Heart right ventricle (tissue), 16 donors: Measurements from ENCODE around the gene PPM1H. TPM values are rescaled to one million over a fixed set of nuclear protein-coding genes. Genes with fewer than 3 reads are reported as not detected.

Experiments
- ATAC-seq, 8 donors: fragments of 200-7000 bp; cut with Tn5 transposase; one replicate each; pipeline ENCODE4 v1.9.1; 2020; ENCODE audit warnings: mild to moderate bottlenecking in 8 of 8, moderate library complexity in 8 of 8, moderate number of reproducible peaks in 1 of 8
- DNase-seq, 2 donors: peaks; one replicate each; pipeline ENCODE4 v3.0.0-alpha.2; 2020
- H3K27ac ChIP-seq, 10 donors: fragments of 200-600 bp; sonication (generic) in 2 of 10; one replicate each; pipeline versions ENCODE4 v1.5.0 to v1.8.0; 2020 to 2022; ENCODE audit warnings: mild to moderate bottlenecking in 3 of 10
- H3K27me3 ChIP-seq, 7 donors: fragments of 200-600 bp; one replicate each; pipeline ENCODE4 v1.8.0; 2021 to 2022; ENCODE audit warnings: mild to moderate bottlenecking in 2 of 7
- H3K36me3 ChIP-seq, 9 donors: fragments of 200-600 bp; sonication (generic) in 1 of 9; one replicate each; pipeline versions ENCODE4 v1.5.0 to v1.8.0; 2020 to 2022; ENCODE audit warnings: mild to moderate bottlenecking in 2 of 9
- H3K4me1 ChIP-seq, 9 donors: fragments of 200-600 bp; sonication (generic) in 1 of 9; one replicate each; pipeline versions ENCODE4 v1.5.0 to v1.8.0; 2020 to 2022; ENCODE audit warnings: mild to moderate bottlenecking in 4 of 9
- H3K4me3 ChIP-seq, 10 donors: fragments of 200-600 bp; sonication (generic) in 2 of 10; one replicate each; pipeline versions ENCODE4 v1.5.0 to v1.8.0; 2020 to 2022; ENCODE audit warnings: mild to moderate bottlenecking in 7 of 10, moderate library complexity in 2 of 10
- H3K9me3 ChIP-seq, 11 donors: fragments of 200-600 bp in 10 of 11; sonication (generic) in 2 of 11; one replicate each; pipeline versions ENCODE4 v1.5.0 to v1.8.0; 2013 to 2022; ENCODE audit warnings: mild to moderate bottlenecking in 2 of 11, control low read depth in 1 of 11, moderate library complexity in 1 of 11
- WGBS, 2 donors: extraction: QIAGEN DNeasy Blood & Tissue Kit; methylation state at CpG; one replicate each; pipeline ENCODE4 v1.1.7; 2013; ENCODE audit warnings: inconsistent platforms in 1 of 2; 5-methylcytosine and 5-hydroxymethylcytosine counted together
- intact Hi-C, 10 donors: fragments of 100-400 bp; cut with DNase I; formaldehyde crosslinking; loops; one replicate each; pipeline versions ENCODE4 v1.11.1 to v1.14.2; 2022
- polyA plus RNA-seq, 2 donors: library from polyadenylated mRNA; stranded (reverse); fragments of 200-250 nt; gene quantifications; one replicate each; pipeline ENCODE4 v1.2.3, GENCODE V29; 2013
- total RNA-seq, 10 donors: library from RNA; stranded (reverse); fragmentation: NEBNext Ultra II Directional in 3 of 10; extraction: Animal tissue kit (Norgen Biotek cat#: 25700) in 3 of 10; gene quantifications; one replicate each; pipeline versions ENCODE4 v1.2.1 to v1.2.4, GENCODE V29; 2021 to 2023
- TF ChIP-seq, protein P1 (sequence below), 9 donors: fragments of 200-600 bp; sonication (generic) in 2 of 9; IDR thresholded peaks; one replicate each; pipeline versions ENCODE4 v1.5.0 to v1.8.0; 2021 to 2022; ENCODE audit warnings: antibody characterized with exemption in 9 of 9, mild to moderate bottlenecking in 5 of 9, moderate library complexity in 1 of 9
- donor health status: Arrhythmogenic right ventricular cardiomyopathy.
- donor health status: ischemic (EF 13 %, LVEDD 7.1; RV severe dilation, severe dysfunction).
- donor health status: healthy with polysubstance abuse.
- donor health status: DM: no; HTN: yes; CAD: no.
- donor health status: DM: no; HTN: no; CAD: no.
- donor health status: ischemic (EF 25% LVEDD 6.9; RV normal size, moderate dysfunction).
- donor health status: ischemic (EF 25% LVEDD 5.7; RV mildly dilated, moderate dysfunction).
- donor health status: healthy.
- donor health status: DM: yes; HTN: yes; CAD: no.
- donor health status: Ischemic cardiomyopathy.
- donor health status: ischemic (EF 35%, LVEDD 5.7; RV mildly dilated, moderate dysfunction).
- donor health status: nonischemic (EF 11% LVEDD 7.7; RV severe dilation, severe dysfunction).
- donor health status: DM: yes; HTN: yes; CAD: no.
- donor health status: PGD.
- donor health status: ischemic (EF 29% LVEDD 5.4; RV normal size, mild dysfunction).
- donor health status: nonischemic (EF 23%, LVEDD 6.1; RV moderate dilation, normal function).

Gene PPM1H
- total and polyA plus RNA-seq, 12 donors: 0.62 to 7.1 (median 5.3) TPM

DNA sequence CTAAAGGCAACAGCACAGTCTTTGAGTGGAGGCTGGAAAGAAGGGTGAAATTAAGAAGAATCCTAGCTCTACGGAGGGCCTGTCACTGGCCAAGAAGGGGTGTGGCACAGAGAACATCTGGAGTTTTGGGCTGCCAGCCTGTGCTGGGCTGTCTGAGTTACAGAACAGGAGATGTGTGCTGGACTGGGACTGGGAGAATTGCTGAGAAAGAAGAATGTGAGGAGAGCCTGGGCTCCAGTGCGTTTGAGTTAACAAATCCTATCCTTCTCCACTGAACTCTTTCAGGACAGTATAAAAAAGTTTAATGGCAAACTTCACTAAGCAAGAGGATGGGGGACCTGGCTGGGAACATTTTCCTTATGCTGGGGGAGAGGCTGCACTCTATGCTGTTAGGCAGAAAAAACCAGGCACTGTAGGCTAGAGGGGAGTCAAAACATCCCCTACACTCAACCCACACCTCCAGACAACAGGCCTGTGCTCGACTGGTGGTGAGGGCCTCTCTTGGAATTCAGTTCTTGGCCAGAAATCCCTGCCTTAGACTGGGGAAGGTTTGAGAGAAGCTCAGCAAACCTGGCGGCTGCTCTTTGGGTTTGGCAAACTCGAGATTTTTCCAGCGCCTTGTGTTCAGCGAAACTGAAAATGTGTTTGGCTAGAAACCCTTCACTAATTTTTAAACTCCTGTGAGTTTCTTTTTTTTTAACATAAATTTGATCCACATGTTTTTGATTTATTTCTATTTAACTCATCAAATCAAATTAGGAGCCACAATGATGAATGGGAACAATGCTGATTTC, 251.0 kb downstream of the PPM1H start:
- ATAC-seq: peak; percentile 81 to 93 (median 88)

DNA sequence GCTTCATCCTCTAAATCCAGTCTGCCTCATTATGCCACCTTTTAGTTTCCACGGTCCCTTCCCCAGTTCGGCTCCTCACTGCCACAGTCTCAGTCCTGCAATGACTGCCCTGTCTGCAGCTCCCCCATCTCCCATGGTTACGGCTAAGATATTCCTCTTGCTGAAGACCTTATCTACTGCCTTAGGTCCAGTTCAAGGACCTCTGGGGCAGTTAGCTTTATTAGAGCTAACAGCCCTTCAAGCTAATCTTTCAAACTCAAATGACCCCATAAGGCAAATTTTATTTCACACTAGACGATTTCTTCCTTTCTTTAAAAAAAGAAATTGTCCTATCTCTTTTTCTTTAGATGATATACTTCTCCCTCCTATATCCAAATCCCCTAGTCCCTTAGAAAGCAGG, 253.6 kb downstream of the PPM1H start:
- Histone ChIP-seq H3K4me1 (peaks cover 0 to 16% (median 8%) of the 10 kb centered on the region in 9 donors), H3K9me3 (peaks cover 0 to 14% (median 0%) of the 10 kb centered on the region in 11 donors), H3K36me3 (peaks cover 0 to 7% (median 0%) of the 10 kb centered on the region in 9 donors), H3K27me3 (no peaks in the 10 kb centered on the region), H3K27ac (no peak overlapping the region), H3K4me3 (no peak overlapping the region)
- WGBS, 2 donors: 76 to 85% methylated on average over 4 of the region's 4 CpGs
- DNase-seq (no peak), ATAC-seq (no peak)
- intact Hi-C loops: no loop called here
- TF ChIP-seq, protein P1, sequence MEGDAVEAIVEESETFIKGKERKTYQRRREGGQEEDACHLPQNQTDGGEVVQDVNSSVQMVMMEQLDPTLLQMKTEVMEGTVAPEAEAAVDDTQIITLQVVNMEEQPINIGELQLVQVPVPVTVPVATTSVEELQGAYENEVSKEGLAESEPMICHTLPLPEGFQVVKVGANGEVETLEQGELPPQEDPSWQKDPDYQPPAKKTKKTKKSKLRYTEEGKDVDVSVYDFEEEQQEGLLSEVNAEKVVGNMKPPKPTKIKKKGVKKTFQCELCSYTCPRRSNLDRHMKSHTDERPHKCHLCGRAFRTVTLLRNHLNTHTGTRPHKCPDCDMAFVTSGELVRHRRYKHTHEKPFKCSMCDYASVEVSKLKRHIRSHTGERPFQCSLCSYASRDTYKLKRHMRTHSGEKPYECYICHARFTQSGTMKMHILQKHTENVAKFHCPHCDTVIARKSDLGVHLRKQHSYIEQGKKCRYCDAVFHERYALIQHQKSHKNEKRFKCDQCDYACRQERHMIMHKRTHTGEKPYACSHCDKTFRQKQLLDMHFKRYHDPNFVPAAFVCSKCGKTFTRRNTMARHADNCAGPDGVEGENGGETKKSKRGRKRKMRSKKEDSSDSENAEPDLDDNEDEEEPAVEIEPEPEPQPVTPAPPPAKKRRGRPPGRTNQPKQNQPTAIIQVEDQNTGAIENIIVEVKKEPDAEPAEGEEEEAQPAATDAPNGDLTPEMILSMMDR (IDR thresholded peaks at IDR 0.05): no peak

More for the DNA sequence above, 251.0 kb downstream of the PPM1H start:
- Histone ChIP-seq H3K4me3 (peak overlapping the region in 1 of 10 donors; percentile 5), H3K9me3 (no peaks in the 10 kb centered on the region), H3K27ac (peak overlapping the region; percentile 9 to 86 (median 78)), H3K4me1 (peaks cover 0 to 16% (median 10%) of the 10 kb centered on the region in 9 donors), H3K36me3 (peaks cover 0 to 15% (median 0%) of the 10 kb centered on the region in 9 donors), H3K27me3 (no peaks in the 10 kb centered on the region)
- intact Hi-C loops: no loop called here
- peak; percentile 54 to 66 for DNase-seq
- 72 to 75% methylated on average over 7 of the region's 7 CpGs for WGBS, 2 donors
- TF ChIP-seq, protein P1 (IDR thresholded peaks at IDR 0.05): no peak

DNA sequence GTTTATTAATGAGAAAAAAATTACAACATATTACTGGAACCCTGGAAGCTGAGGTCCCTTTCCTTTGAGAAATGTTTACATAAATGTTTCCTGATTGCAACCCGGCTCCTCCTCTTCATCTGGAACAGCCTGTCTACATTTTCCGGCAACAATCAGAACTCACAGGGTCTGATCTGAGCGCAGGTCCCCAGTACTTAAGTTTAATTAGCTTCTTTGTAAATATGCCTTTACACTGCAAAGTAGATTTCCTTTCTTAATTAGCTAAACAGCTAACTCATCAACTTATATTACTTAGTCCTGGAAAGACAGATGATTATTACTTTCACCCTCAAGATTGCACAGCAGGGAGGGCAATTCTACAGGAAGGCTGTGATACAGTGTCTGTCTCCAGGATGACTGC, 255.3 kb downstream of the PPM1H start:
- 60 to 78% methylated on average over 3 of the region's 3 CpGs for WGBS, 2 donors
- DNase-seq (no peak), ATAC-seq (no peak)
- TF ChIP-seq, protein P1 (IDR thresholded peaks at IDR 0.05): no peak
- Histone ChIP-seq H3K4me1 (peaks cover 0 to 15% (median 8%) of the 10 kb centered on the region in 9 donors), H3K9me3 (peaks cover 0 to 14% (median 0%) of the 10 kb centered on the region in 11 donors), H3K4me3 (no peak overlapping the region), H3K27me3 (no peaks in the 10 kb centered on the region), H3K27ac (no peak overlapping the region), H3K36me3 (peaks cover 0 to 6% (median 0%) of the 10 kb centered on the region in 9 donors)
- intact Hi-C loops: no loop called here

DNA sequence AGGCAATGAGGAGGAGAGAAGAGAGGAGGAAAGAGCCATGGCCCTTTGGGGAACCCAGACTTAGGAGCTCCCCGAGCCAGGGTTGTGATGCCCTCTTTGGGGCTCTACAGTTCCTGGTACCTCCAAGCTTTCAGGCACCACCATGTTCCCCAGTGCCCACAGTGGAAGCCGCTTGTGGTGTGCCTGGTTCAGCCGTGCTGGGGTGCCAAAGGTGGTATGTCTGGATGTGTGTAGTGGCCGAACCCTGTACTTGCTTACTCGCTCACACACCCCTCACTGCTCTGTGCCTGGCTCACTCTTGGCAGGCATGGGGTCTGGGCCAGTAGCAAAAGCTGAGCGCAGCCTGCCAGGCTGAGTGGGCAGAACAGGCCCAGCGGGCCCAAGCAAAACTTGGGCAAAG, 257.6 kb downstream of the PPM1H start:
- Histone ChIP-seq H3K36me3 (peaks cover 0 to 10% (median 0%) of the 10 kb centered on the region in 9 donors), H3K9me3 (peaks cover 0 to 14% (median 0%) of the 10 kb centered on the region in 11 donors), H3K4me3 (no peak overlapping the region), H3K27me3 (no peaks in the 10 kb centered on the region), H3K4me1 (peaks cover 0 to 9% (median 0%) of the 10 kb centered on the region in 9 donors), H3K27ac (no peak overlapping the region)
- 91 to 93% methylated on average over 7 of the region's 7 CpGs for WGBS, 2 donors
- no peak for ATAC-seq
- intact Hi-C loops: no loop called here
- no peak for DNase-seq
- TF ChIP-seq, protein P1 (IDR thresholded peaks at IDR 0.05): no peak
